RCC 7860 (cell line): ENCODE data around the gene PEX13.
"Not testable (repeated sequence)": the region's sequence is repeated elsewhere in the genome, so short reads cannot be mapped to it uniquely, and the experiment has no call there.

Experiments used
- DNase-seq: peaks from one replicate; pipeline ENCODE4 v3.0.0-alpha.2; 2015; ENCODE audit warnings: low spot score
- FAIRE-seq: peaks from 2 replicates; lab custom pipeline; 2012; peaks lifted over from hg19 to GRCh38; lab: Jason Lieb, UNC

PEX13 gene

DNA sequence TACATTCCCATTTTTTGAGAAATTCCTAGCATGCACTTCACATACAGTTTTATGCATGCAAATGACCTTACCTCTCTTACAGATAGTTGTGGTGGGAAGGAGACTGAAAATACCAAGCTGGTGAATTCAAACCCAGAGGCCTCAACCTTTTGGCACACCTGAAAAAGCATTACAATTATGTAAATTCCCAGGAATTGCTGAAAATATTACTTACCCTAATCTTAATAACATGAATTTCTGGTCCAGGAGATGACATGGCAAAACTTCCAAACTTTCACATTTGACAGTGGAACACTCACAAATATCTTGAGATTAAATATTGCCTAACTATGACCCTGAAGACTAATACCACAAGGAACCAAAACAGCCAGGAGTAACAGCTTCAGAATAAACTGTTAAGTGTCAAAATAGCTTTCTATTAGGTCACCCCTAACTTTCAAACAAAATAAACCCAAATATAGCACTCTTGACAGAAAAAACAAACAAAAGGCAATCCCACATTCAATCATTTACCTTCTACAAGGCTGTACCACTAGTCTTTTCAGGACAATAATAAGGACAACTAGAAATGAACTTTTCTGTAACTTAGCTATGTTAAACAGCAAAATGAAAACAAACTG is 10.9 kb upstream of the PEX13 start:
- DNase-seq (no peak), FAIRE-seq (no peak)

DNA sequence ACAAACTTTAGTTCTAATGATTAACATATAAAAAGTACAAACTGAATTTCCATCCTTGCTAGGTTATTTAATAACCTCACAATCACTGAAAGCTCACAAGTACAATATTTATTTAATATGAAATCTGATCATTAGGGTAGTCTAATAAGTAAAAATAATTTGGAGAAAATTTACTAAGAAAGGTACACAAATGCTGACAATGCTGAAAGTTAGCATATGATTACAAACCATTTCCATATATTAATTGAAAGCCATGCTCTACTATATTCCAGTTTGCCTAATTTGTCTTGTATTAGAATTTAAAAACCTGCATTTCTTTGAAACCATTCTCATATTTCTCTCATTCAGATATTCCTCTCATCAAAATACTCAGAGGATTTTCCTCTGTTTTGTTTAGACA is 8.2 kb upstream of the PEX13 start:
- FAIRE-seq (peak; percentile 35), DNase-seq (no peak)

DNA sequence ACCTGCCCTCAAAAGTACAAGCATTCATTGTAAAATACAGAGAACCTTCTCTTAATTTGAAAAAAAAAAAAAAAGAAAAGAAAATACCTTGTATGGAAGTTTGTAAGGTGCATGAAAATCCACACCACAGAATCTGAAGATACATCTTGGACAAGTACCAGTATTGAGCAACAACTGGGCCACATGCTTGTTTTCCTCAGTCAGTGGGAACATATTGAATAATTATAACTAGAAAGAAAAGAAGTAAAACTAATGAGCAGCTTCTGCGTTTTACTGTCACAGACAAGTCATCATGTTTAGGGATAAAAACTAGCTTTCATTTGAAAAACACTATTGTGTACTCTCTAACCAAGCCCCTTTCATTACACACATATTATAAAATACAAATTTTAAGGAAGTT is 5.8 kb upstream of the PEX13 start:
- no peak for DNase-seq
- no peak for FAIRE-seq

DNA sequence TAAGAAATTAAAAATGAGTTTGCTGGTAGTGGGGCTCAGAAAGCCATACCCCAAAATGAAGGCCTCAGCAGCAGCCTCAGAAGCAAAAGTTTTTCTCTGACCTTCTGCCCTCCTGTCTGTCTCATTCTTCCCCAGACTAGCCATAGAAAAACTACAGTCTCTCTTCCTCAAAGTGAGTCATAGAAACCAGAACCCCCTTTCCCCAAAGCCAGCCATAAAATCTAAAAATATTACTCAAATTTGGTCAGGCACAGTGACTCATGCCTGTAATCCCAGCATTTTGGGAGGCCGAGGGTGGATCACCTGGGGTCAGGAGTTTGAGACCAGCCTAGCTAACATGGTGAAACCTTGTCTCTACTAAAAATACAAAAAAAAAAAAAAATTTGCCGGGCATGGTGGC is 5.2 kb upstream of the PEX13 start:
- FAIRE-seq (peak; percentile 89), DNase-seq (peak; percentile 51)

DNA sequence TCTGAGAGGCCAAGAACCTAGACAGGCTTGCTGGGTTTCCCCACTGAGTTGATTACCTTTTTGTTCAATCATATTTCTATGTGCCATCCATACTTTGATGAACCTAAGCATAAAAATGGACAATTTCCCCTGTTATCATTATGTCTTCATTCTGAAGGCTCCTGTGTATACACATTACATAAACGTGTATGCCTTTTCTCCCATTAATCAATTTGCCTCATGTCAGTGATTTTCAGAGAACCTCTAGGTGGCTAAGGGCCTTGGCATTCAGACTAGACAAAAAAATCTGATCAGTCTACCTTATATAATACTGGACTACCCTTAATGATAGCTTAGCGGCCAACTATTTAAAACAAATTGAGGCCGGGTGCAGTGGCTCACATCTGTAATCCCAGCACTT is 4.1 kb upstream of the PEX13 start:
- no peak for FAIRE-seq
- DNase-seq: no peak

DNA sequence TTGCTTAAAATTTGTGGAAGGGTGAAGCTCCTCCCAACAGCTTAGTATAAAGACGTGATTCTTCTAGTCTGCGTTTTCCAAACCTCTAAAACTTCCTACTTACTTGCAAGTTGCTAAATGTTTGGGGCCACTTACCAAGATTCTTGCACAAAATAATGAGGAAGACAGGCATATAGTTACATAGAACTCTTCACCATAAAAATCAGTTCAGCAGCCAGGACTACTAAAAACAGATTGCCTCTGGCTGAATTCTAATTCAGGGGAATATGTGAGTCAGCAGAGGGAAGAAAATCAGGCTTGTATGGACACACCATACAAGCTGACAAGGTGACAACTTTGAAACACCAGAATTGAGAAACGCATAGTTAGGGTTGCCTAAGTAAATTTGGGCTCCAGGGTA is 2.8 kb upstream of the PEX13 start:
- DNase-seq: no peak
- no peak for FAIRE-seq

DNA sequence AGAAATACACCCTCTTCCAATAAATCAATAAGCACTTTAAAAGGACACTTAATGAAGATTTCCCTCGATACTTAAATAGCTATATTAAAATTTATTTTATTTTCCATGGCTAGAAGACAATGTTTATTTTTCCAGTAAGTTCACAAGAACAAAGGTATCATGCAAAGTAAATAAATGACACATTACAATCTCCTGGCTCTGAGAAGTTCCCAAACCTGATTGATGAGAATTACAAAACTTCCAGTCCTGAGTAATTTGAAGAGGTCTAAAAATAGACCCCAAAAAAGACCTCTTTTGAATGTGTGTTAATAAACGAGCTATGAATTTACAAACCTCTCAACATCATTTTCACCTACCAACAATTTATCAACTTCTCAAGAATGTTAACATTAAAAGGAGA is 1.5 kb upstream of the PEX13 start:
- FAIRE-seq: no peak

DNA sequence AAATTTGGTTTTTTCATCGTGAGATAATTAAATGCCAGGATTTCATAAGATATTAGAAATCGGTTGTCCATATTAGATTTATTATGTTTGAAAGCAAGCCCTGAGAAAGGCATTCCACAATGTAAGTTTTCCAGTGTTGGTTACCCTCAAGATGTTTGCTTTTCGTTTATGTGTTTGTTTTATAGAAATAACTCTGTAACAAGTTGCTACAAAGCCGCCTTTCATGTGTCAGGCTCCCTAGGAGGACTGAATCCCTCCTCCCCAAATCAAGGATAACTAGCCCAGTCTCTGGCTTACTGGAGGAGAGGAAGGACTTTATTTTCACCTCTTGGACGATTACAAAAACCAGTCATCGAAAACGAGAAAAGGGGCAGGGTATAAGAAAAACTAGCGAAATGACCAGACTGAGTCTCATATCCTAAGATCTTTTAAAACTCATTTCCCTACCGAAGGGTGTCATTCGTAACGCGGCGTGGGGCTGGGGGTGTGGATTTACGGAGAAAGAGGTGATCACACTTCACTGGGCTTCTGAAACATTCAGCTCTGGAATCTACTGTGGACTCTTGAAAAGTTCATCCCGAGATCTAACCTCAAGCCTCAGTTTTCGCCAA is 1.0 kb upstream of the PEX13 start:
- FAIRE-seq: no peak
- DNase-seq: no peak

More for the DNA sequence above, 1.5 kb upstream of the PEX13 start:
- DNase-seq: no peak

DNA sequence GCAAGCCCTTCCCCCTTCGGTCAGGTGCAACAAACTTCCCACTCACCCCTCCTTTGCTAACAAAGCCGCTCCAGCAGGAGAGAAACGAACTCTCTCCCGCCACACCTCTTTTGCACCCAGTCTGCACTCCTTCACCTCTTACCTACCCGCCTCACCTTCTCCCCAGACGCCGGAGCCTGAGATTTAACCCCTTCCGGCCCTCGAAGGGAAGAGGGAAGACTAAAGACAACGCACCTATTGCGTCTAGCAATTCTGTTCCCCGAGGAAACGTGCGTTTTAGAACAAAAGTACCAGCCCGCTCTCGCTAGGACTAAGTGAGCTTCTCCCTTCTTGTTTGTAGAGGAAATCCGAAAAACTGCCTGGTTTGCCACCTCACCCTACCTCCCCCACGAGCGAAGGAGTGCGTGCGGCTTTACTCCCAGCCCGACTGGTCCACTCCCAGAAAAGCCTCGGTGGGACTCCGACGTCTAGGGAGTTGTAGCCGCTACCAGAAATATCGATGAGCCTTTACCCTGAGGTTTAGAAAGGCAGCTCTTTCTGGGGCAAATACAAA is 441 bp upstream of the PEX13 start:
- DNase-seq: peak; percentile 58
- FAIRE-seq: no peak

DNA sequence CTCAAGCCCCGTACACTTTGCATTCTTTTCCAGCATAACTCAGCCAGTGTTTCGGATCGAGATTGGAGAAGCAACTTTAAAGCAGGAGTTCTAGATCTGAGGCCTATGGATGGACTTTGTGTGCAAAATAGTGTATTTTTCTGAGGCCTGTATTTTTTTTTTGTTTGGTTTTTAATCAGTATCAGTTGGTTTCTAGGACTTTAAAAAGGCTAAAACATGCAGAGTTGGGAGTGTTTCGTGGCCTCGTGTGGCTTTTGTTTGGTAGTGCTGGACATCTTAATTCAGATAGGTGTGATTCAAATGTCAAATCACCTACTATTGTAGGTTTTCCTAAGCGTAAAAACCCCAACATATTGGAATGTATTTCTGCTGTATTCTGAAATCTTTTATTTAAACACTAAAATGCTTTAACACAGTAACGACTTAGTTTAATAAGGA is 817 bp downstream of the PEX13 start:
- DNase-seq (peak; percentile 22), FAIRE-seq (no peak)

DNA sequence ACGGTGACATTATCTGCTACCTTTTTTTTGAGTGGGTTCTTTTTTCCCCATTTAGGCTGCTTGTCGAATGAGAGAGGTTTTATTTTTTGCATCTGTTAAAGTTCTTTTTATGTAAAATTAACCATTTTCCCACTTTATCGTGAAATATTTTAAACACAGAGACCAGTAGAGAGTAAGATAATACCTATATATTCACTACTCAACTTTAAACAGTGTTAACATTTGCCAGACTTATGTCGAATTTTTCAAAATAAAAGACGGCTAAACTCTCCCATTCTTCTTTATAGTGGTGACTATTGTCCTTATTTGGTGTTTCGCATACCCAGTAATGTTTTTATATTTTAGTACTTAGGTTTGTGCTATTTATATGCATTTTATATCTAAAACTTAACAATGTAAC is 1.3 kb downstream of the PEX13 start:
- no peak for DNase-seq

DNA sequence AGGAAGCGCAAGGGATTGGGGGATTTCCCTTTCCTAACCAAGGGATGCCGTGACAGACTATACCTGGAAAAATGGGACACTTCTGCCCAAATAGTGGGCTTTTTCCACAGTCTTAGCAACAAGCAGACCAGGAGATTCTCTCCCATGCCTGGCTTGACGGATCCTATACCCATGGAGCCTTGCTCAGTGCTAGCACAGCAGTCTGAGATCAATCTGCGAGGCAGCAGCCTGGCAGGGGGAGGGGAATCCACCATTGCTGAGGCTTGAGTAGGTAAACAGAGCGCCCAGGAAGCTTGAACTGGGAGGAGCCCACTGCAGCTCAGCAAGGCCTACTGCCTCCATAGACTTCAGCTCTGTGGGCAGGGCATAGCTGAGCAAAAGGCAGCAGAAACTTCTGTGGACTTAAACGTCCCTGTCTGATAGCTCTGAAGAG is 3.7 kb downstream of the PEX13 start:
- FAIRE-seq (no peak), DNase-seq (no peak)

More for the DNA sequence above, 1.3 kb downstream of the PEX13 start:
- FAIRE-seq: no peak

DNA sequence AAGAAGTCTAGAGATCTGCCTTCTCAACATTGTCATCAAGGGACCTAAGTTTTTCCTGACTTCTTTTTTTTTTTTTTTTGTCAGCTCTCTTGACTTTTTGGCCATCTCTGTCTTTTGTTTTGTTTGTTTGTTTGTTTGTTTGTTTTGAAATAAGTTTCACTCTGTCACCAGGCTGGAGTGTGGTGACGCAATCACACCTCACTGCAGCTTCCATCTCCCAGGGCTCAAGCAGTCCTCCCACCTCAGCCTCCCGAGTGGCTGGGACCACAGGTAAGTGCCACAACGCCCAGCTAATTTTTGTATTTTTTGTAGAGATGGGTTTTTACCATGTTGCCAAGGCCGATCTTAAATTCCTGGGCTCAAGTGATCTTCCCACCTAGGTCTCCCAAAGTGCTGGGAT is 6.2 kb downstream of the PEX13 start:
- FAIRE-seq: no peak
- DNase-seq: no peak

DNA sequence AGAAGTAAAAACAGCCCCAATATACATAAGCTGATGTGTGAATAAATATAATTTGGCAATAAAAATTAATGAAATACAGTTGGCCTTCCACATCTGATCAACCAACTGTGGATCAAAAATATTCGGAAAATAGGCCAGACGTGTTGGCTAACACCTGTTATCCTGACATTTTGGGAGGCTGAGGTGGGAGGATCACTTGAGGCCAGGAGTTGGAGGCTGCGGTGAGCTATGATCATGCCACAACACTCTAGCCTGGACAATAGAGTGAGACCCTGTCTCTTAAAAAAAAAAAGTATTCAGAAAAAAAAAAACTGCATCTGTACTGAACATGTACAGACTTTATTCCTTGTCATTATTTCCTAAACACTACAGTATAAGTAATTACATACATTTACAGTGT is 12.0 kb downstream of the PEX13 start:
- no peak for FAIRE-seq
- DNase-seq: no peak

DNA sequence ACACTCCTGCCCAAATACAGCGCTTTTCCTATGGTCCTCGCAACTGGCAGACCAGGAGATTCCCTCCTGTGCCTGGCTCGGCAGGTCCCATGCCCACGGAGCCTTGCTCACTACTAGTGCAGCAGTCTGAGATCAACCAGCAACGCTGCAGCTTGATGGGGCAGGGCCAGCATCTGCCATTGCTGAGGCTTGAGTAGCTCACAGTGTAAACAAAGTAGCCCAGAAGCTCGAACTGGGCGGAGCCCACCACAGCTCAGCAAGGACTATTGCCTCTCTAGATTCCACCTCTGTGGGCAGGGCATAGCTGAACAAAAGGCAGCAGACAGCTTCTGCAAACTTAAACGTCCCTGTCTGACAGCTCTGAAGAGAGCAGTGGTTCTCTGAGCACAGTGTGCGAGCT is 17.1 kb downstream of the PEX13 start:
- DNase-seq, FAIRE-seq: not testable (repeated sequence)

DNA sequence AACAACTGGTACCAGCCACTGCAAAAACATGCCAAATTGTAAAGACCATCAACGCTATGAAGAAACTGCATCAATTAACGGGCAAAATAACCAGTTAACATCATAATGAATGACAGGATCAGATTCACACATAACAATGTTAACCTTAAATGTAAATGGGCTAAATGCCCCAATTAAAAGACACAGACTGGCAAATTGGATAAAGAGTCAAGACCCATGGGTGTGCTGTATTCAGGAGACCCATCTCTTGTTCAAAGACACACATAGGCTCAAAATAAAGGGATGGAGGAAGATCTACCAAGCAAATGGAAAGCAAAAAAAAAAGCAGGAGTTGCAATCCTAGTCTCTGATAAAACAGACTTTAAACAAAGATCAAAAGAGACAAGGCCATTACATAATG is 19.1 kb downstream of the PEX13 start:
- DNase-seq, FAIRE-seq: not testable (repeated sequence)

DNA sequence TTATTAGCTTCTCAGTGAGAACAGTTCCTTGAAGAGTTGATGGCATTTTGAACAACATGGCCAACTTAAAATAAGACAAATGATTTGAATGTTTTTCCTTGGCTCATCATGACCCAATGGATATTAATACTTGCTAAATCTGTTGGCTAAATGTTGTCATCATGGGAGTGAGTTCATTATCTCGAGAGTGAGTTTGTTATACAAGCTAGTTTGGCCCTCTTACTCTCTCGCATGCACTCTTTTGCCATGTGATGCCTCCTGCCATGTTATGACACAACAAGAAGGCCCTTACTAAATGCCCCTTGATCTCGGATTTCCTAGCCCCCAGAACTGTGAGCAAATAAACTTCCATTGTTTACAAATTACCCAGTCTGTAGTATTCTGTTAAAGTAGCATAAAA is 25.3 kb downstream of the PEX13 start:
- DNase-seq (no peak), FAIRE-seq (no peak)

DNA sequence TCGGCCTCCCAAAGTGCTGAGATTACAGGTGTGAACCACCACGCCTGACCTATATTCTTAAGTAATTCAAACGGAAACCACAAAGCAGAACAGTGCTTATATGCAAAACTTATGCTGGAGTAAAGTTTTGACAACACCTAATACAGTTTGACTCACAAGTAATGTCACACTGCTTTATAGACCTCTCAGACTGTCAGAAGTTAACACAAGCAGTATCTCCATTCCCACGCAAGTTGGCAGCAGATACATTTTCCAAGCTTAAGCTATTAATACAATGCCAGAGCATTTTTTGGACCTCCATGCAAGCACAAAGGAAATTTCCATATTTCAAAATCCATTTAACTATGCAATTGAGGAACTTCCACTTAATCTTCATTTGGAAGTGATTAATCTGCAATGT is 27.1 kb downstream of the PEX13 start:
- no peak for DNase-seq
- no peak for FAIRE-seq

DNA sequence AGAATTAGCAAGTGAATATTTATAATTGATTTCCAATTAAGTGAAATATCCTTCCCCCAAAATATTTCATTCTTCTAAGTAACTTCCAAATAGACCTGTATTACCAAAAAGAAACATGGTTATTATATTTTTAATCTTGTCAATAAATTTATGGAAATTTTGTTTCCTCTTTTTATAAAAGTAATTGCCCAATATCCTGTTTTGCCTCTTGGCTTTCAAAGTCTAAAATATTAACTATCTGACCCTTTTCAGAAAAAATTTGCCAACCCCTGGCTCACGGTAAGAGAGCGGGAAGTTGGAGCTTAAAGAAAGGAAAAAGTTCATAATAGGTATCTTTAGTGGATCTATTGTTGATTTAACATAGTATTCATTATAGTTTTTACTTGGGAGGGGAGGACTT is 27.7 kb downstream of the PEX13 start:
- FAIRE-seq (no peak), DNase-seq (no peak)

DNA sequence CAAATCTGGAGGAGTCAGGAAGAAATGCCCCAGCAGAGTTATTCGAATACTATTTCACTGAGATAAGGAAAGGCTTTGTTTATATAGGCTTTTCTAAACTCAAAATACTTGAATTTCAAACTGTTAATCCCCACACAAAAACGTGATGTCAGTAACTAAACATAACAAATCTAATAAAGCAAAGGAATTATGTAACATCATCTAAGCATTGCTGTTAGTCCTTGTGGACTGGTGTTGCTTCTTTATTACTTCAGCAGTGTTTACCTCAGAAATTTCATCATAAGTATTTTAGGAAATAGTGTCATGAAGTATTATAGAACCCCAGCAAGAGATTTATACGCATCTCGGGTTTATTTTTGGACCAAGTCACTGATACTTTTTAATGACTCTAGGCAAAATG is 28.5 kb downstream of the PEX13 start:
- no peak for FAIRE-seq
- no peak for DNase-seq

DNA sequence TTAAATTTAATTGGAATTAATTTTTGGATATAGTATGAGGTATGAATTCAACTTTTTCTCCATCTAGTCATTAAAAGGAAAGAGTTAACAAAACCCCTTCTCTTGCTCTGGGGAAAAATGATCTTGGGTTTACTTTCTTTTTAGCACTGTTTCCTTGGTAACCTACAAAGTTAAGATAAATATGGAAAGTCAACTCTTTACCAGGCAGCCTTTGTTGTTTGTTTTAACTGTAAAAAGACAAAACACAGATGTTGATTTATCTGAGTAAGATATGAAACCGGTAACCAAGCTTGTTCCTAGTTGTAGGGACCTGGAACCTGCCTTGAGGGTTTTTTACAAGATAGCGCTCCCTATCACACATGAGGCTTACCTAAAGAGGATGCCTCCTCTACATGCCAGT is 38.0 kb downstream of the PEX13 start:
- no peak for DNase-seq
- FAIRE-seq: no peak

DNA sequence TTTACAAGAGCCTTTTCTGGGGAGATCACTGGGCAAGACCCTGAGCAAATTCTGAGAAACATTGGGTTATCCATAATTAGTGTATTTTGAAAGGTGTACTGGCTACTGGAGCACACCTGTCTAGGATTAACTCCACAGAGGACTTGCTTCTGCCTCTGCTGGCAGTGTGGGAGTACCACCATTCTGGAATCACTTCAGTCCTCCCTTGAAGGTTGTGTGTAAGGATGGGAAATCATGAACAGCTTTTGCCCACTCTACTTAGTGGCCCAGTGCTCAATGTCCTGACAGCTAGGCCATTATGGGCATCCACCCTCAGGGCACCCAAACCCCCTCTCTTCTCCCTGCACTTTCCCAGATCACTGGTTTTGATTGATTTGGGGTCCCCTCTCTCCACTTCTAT is 40.0 kb downstream of the PEX13 start:
- DNase-seq (no peak), FAIRE-seq (no peak)

DNA sequence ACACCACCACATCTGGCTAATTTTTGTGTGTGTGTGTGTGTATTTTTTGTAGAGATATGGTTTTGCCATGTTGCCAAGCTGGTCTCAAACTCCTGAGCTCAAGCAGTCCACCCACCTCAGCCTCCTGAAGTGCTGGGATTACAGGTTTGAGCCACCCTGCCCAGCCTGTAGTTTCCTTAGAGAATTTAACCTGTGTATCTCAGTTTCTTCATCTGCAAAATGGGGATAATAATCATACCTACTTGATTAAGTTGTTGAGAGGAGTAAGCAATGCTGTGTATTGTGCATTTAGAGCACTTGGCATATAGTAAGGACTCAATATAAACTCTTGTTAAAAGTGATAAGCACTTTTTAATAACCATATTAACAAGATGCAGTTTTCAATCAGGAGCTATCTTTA is 41.9 kb downstream of the PEX13 start:
- FAIRE-seq (no peak), DNase-seq (no peak)
